WTC11 (cell line): Measurements from ENCODE around the gene NRXN3. TPM values are rescaled to one million over a fixed set of nuclear protein-coding genes. Genes with fewer than 3 reads are reported as not detected.
A peak's percentile ranks its signal among the peaks of the same experiment; 100 is the strongest.

Source experiments
- ATAC-seq: fragments of 200-7000 bp; cut with Tn5 transposase; 2 replicates; pipeline ENCODE4 v1.10.0; 2021; ENCODE audit warnings: mild to moderate bottlenecking, moderate library complexity
- CTCF ChIA-PET: fragments of 300-600 bp; sonication (Branson Sonifier 250); formaldehyde crosslinking; loops from one replicate; lab custom pipeline; 2021; ENCODE audit warnings: antibody characterized with exemption; lab: Charles Lee
- POLR2A ChIA-PET: fragments of 350-600 bp; sonication (Branson Sonifier 250); formaldehyde crosslinking; loops from one replicate; lab custom pipeline; 2021; ENCODE audit warnings: antibody characterized with exemption; lab: Charles Lee
- DNase-seq: peaks from one replicate; pipeline ENCODE4 v3.0.0; 2021; ENCODE audit warnings: low spot score
- H3K27ac Mint-ChIP-seq: 2 replicates; pipeline ENCODE4 v1.8.0; 2021; ENCODE audit warnings: mixed read lengths
- H3K27me3 Mint-ChIP-seq: 2 replicates; pipeline ENCODE4 v1.8.0; 2021; ENCODE audit warnings: low read depth, mild to moderate bottlenecking, moderate library complexity, mixed read lengths
- H3K36me3 Mint-ChIP-seq: 2 replicates; pipeline ENCODE4 v1.8.0; 2021; ENCODE audit warnings: mixed read lengths
- H3K4me1 Mint-ChIP-seq: 2 replicates; pipeline ENCODE4 v1.8.0; 2022; ENCODE audit warnings: mixed read lengths
- H3K4me3 Mint-ChIP-seq: 2 replicates; pipeline ENCODE4 v1.8.0; 2021; ENCODE audit warnings: mild to moderate bottlenecking, moderate library complexity, mixed read lengths
- H3K9me3 Mint-ChIP-seq: 2 replicates; pipeline ENCODE4 v1.8.0; 2021; ENCODE audit warnings: mixed read lengths
- ARID4B ChIP-seq: sonication (generic); formaldehyde crosslinking; IDR thresholded peaks from 2 replicates; pipeline ENCODE4 v1.8.0; 2023; ENCODE audit warnings: missing genetic modification reagents, mild to moderate bottlenecking, borderline replicate concordance
- CREM ChIP-seq: sonication (generic); formaldehyde crosslinking; IDR thresholded peaks from 2 replicates; pipeline ENCODE4 v1.8.1; 2022; ENCODE audit warnings: mild to moderate bottlenecking, missing genetic modification reagents, moderate library complexity
- CTCF ChIP-seq: fragments of 200-600 bp; IDR thresholded peaks from 2 replicates; pipeline ENCODE4 v1.8.0; 2022; ENCODE audit warnings: antibody characterized with exemption
- E2F5 ChIP-seq: sonication (generic); formaldehyde crosslinking; IDR thresholded peaks from 2 replicates; pipeline ENCODE4 v1.8.1; 2022; ENCODE audit warnings: mild to moderate bottlenecking, moderate library complexity, missing genetic modification reagents
- JUN ChIP-seq: sonication (generic); formaldehyde crosslinking; IDR thresholded peaks from 2 replicates; pipeline ENCODE4 v1.8.0; 2023; ENCODE audit warnings: mild to moderate bottlenecking, missing genetic modification reagents
- NR1H2 ChIP-seq: sonication (generic); formaldehyde crosslinking; IDR thresholded peaks from 2 replicates; pipeline ENCODE4 v1.9.0; 2021; ENCODE audit warnings: mild to moderate bottlenecking, moderate library complexity, missing genetic modification reagents
- PRDM15 ChIP-seq: sonication (generic); formaldehyde crosslinking; IDR thresholded peaks from 2 replicates; pipeline ENCODE4 v1.8.0; 2022; ENCODE audit warnings: missing genetic modification reagents
- TP53 ChIP-seq: sonication (generic); formaldehyde crosslinking; IDR thresholded peaks from 2 replicates; pipeline ENCODE4 v1.8.1; 2023; ENCODE audit warnings: mild to moderate bottlenecking, missing genetic modification reagents
- ZBTB21 ChIP-seq: sonication (generic); formaldehyde crosslinking; IDR thresholded peaks from 2 replicates; pipeline ENCODE4 v1.8.1; 2023; ENCODE audit warnings: mild to moderate bottlenecking, missing genetic modification reagents, borderline replicate concordance
- ZNF219 ChIP-seq: sonication (generic); formaldehyde crosslinking; IDR thresholded peaks from 2 replicates; pipeline ENCODE4 v1.8.0; 2023; ENCODE audit warnings: missing genetic modification reagents, mild to moderate bottlenecking, borderline replicate concordance
- ZNF263 ChIP-seq: sonication (generic); formaldehyde crosslinking; IDR thresholded peaks from 2 replicates; pipeline ENCODE4 v1.8.1; 2022; ENCODE audit warnings: low read depth, mild to moderate bottlenecking, moderate library complexity, missing genetic modification reagents
- total RNA-seq: library from RNA; stranded (reverse); gene quantifications from 3 replicates; pipeline ENCODE4 v1.2.3, GENCODE V29; 2021

The NRXN3 gene
- total RNA-seq, 1 experiment from 2014 or later: 3.0 TPM

- Mint-ChIP-seq H3K36me3 (no peaks in the 10 kb centered on the region), H3K27me3 (no peaks in the 10 kb centered on the region; the same call in 1 of the 2 replicates), H3K27ac (no peak overlapping the region), H3K4me1 (peaks cover 19% of the 10 kb centered on the region), H3K4me3 (no peak overlapping the region), H3K9me3 (no peaks in the 10 kb centered on the region)
- DNase-seq (no peak), ATAC-seq (no peak)
- ChIA-PET POLR2A (no interaction called here), CTCF (no interaction called here)
- TF ChIP-seq ARID4B (CRISPR knock-in tag): no peak
- no peak for TF ChIP-seq ZBTB21 (CRISPR knock-in tag)
- TF ChIP-seq PRDM15 (CRISPR knock-in tag): no peak
Observed at GRCh38 chr14:78401866-78402265, 231.7 kb downstream of the NRXN3 start.

GRCh38 chr14:78403278-78403815 is 233.2 kb downstream of the NRXN3 start:
- H3K4me3 Mint-ChIP-seq: no peak overlapping the region; the same call in 1 of the 2 replicates
- H3K27me3 Mint-ChIP-seq: no peaks in the 10 kb centered on the region; the same call in 1 of the 2 replicates
- H3K36me3 Mint-ChIP-seq: no peaks in the 10 kb centered on the region
- ChIA-PET CTCF (interaction anchor here (0.7 to 1.7 kb wide), 4 partner anchors 43 to 239 kb away, joined by 3 to 11 read pairs (median 4); no protein-coding TSS in a partner anchor), POLR2A (no interaction called here)
- peak; percentile 83 for ATAC-seq
- H3K27ac Mint-ChIP-seq: peak overlapping the region; percentile 51; the same call in 1 of the 2 replicates
- TF ChIP-seq TP53 (no peak), ZNF263 (CRISPR knock-in tag) (no peak), JUN (CRISPR knock-in tag) (no peak), CREM (CRISPR knock-in tag) (no peak), NR1H2 (CRISPR knock-in tag) (no peak), ZNF219 (CRISPR knock-in tag) (no peak), E2F5 (no peak), CTCF (no peak)
- H3K4me1 Mint-ChIP-seq: peaks cover 19% of the 10 kb centered on the region
- H3K9me3 Mint-ChIP-seq: no peaks in the 10 kb centered on the region
- DNase-seq: no peak
